ENCODE data around the gene TSR2. TPM values are rescaled to one million over a fixed set of nuclear protein-coding genes. Genes with fewer than 3 reads are reported as not detected.

TSR2 gene
- total and polyA plus RNA-seq, 2 of the 13 experiments (the other 11 are each of a cell fraction or from before 2014, with no cell fraction given), result 10.9 to 35.5 TPM

GRCh38 chrX:54473993-54474859 is 34.0 kb downstream of the TSR2 start:
- Histone ChIP-seq H3K79me2 (ENCODE audit: insufficient read depth, low read length) (no peaks in the 10 kb centered on the region), H3K27me3 (ENCODE audit: control insufficient read depth in 1 of 2, insufficient read depth in 2 of 2, low read length in 2 of 2) (no peaks in the 10 kb centered on the region), H3K4me2 (ENCODE audit: low read depth, low read length) (no peak overlapping the region), H3K27ac (ENCODE audit: extremely low read length, insufficient read depth, low read length) (no peak overlapping the region), H3K9me3 (ENCODE audit: low read length) (no peaks in the 10 kb centered on the region), H3K9ac (ENCODE audit: insufficient read depth, low read depth, low read length) (no peak overlapping the region), H3K36me3 (replicated peaks in 1 of 2; ENCODE audit: control insufficient read depth in 1 of 2, insufficient read depth in 2 of 2, low read length in 2 of 2) (no peaks in the 10 kb centered on the region), H3K4me3 (replicated peaks in 1 of 3; ENCODE audit: insufficient read depth in 1 of 3, low read depth in 2 of 3, low read length in 3 of 3) (no peak overlapping the region), H4K20me1 (ENCODE audit: insufficient read depth, low read length) (no peaks in the 10 kb centered on the region), H2AFZ (ENCODE audit: low read length) (no peak overlapping the region), H3K4me1 (ENCODE audit: insufficient read depth, low read length) (no peaks in the 10 kb centered on the region)
- TF ChIP-seq ZNF205 (CRISPR knock-in tag; IDR thresholded peaks at IDR 0.05), result no peak
- no peak for TF ChIP-seq LCORL (IDR thresholded peaks at IDR 0.05)
- TF ChIP-seq LCORL (CRISPR knock-in tag; IDR thresholded peaks at IDR 0.05), result no peak
- TF ChIP-seq BCL3 (CRISPR knock-in tag; IDR thresholded peaks at IDR 0.05), result no peak
- TF ChIP-seq THAP11 (CRISPR knock-in tag; IDR thresholded peaks at IDR 0.05), result no peak
- no peak for TF ChIP-seq MBD4 (IDR thresholded peaks at IDR 0.05; ENCODE audit: borderline replicate concordance, low read length)
- TF ChIP-seq DR1 (CRISPR knock-in tag; IDR thresholded peaks at IDR 0.05), result no peak
- TF ChIP-seq ZNF878 (CRISPR knock-in tag; IDR thresholded peaks at IDR 0.05), result no peak
- TF ChIP-seq HES4 (CRISPR knock-in tag; IDR thresholded peaks at IDR 0.05; ENCODE audit: borderline replicate concordance), result no peak
- no peak for TF ChIP-seq KAT8 (CRISPR knock-in tag; IDR thresholded peaks at IDR 0.05)
- WGBS (ENCODE audit: low lambda C conversion rate), result 86% methylated on average over 4 of the region's 10 CpGs
- intact Hi-C loops (cut with micrococcal nuclease; ENCODE audit: unreplicated experiment), result no loop called here
- DNase-seq (ENCODE audit: low spot score), result no peak
- ChIA-PET POLR2A (no interaction called here), CTCF (ENCODE audit: low intra/inter-chr PET ratio, low total read pairs) (no interaction called here)
- no peak for ATAC-seq
- no TSS peak for BruUV-seq (replicated peaks)
- in situ Hi-C loops (cut with HindIII; ENCODE audit: extremely low pct_ligation_motif_present, low pct_unique_long_range_greater_than_20kb), result no loop called here
- FAIRE-seq, result no peak
